Ecto neural progenitor cell (in vitro differentiated cells): ENCODE data around the gene ERLIN1.
"Not testable (repeated sequence)": the region's sequence is repeated elsewhere in the genome, so short reads cannot be mapped to it uniquely, and the experiment has no call there.

ENCODE experiments used
- DNase-seq: peaks from one replicate; pipeline ENCODE4 v3.0.0-alpha.2; 2018; ENCODE audit warnings: low spot score

The ERLIN1 gene

GRCh38 chr10:100133801-100134200 lies 52.0 kb downstream of the ERLIN1 start:
- DNase-seq, result no peak

GRCh38 chr10:100132427-100132826 lies 53.4 kb downstream of the ERLIN1 start:
- no peak for DNase-seq

- DNase-seq, result no peak
Observed at GRCh38 chr10:100131571-100131970, 54.3 kb downstream of the ERLIN1 start.

GRCh38 chr10:100130831-100131230 lies 55.0 kb downstream of the ERLIN1 start:
- DNase-seq, result no peak

- no peak for DNase-seq
Observed at GRCh38 chr10:100129424-100129823, 56.4 kb downstream of the ERLIN1 start.

GRCh38 chr10:100128951-100129350 lies 56.9 kb downstream of the ERLIN1 start:
- no peak for DNase-seq

GRCh38 chr10:100125335-100125734 lies 60.5 kb downstream of the ERLIN1 start:
- DNase-seq, result not testable (repeated sequence)

GRCh38 chr10:100124097-100124496 lies 61.7 kb downstream of the ERLIN1 start:
- no peak for DNase-seq

- no peak for DNase-seq
Observed at GRCh38 chr10:100122780-100123179, 63.0 kb downstream of the ERLIN1 start.

GRCh38 chr10:100120550-100120949 lies 65.3 kb downstream of the ERLIN1 start:
- DNase-seq, result no peak

- no peak for DNase-seq
Observed at GRCh38 chr10:100119726-100120125, 66.1 kb downstream of the ERLIN1 start.

- no peak for DNase-seq
Observed at GRCh38 chr10:100114976-100115770, 70.7 kb downstream of the ERLIN1 start.

- DNase-seq, result no peak
Observed at GRCh38 chr10:100114460-100114859, 71.4 kb downstream of the ERLIN1 start.

GRCh38 chr10:100109670-100110069 lies 76.2 kb downstream of the ERLIN1 start:
- DNase-seq, result no peak

- DNase-seq, result no peak
Observed at GRCh38 chr10:100106865-100107264, 79.0 kb downstream of the ERLIN1 start.

GRCh38 chr10:100104300-100104699 lies 81.5 kb downstream of the ERLIN1 start:
- no peak for DNase-seq

GRCh38 chr10:100103581-100103980 lies 82.2 kb downstream of the ERLIN1 start:
- no peak for DNase-seq

- DNase-seq, result no peak
Observed at GRCh38 chr10:100101192-100102076, 84.4 kb downstream of the ERLIN1 start.

- no peak for DNase-seq
Observed at GRCh38 chr10:100100651-100101184, 85.1 kb downstream of the ERLIN1 start.
